Suprapubic skin (tissue), 4 donors: ENCODE measurements around the gene DCPS. TPM values are rescaled to one million over a fixed set of nuclear protein-coding genes. Genes with fewer than 3 reads are reported as not detected.

Experiments
- DNase-seq, 2 donors: peaks; one replicate each; pipeline ENCODE4 v3.0.0-alpha.2; 2019; ENCODE audit warnings: low spot score in 2 of 2
- H3K27ac ChIP-seq: fragments of 200-600 bp; sonication (generic); one replicate; pipeline ENCODE4 v1.5.1; 2019
- H3K27me3 ChIP-seq: fragments of 200-600 bp; sonication (generic); one replicate; pipeline ENCODE4 v1.5.1; 2019
- H3K36me3 ChIP-seq: fragments of 200-600 bp; sonication (generic); one replicate; pipeline ENCODE4 v1.5.1; 2019
- H3K4me1 ChIP-seq: fragments of 200-600 bp; sonication (generic); one replicate; pipeline ENCODE4 v1.5.1; 2019
- H3K4me3 ChIP-seq: fragments of 200-600 bp; sonication (generic); one replicate; pipeline ENCODE4 v1.5.1; 2019; ENCODE audit warnings: mild to moderate bottlenecking
- H3K9me3 ChIP-seq: fragments of 200-600 bp; sonication (generic); one replicate; pipeline ENCODE4 v1.5.1; 2019
- EP300 ChIP-seq: sonication (generic); formaldehyde crosslinking; IDR thresholded peaks from one replicate; pipeline ENCODE4 v1.6.1; 2017; ENCODE audit warnings: antibody characterized with exemption
- POLR2A ChIP-seq, 2 donors: fragments of 450-650 bp; IDR thresholded peaks; one replicate each; pipeline ENCODE4 v1.6.1; 2017; ENCODE audit warnings: antibody characterized with exemption in 2 of 2, mild to moderate bottlenecking in 2 of 2, moderate library complexity in 2 of 2
- POLR2AphosphoS5 ChIP-seq, 3 donors: sonication (generic); formaldehyde crosslinking; IDR thresholded peaks; one replicate each; pipeline ENCODE4 v1.6.1; 2017; ENCODE audit warnings: antibody characterized with exemption in 3 of 3
- whole genome bisulfite sequencing: methylation state at CpG from one replicate; pipeline ENCODE4 v1.1.5; 2018; 5-methylcytosine and 5-hydroxymethylcytosine counted together
- total RNA-seq, 4 donors: library from RNA; depleted of rRNA; stranded (reverse); fragments of >200 nt; gene quantifications; one replicate each; pipeline ENCODE4 v1.1.0, GENCODE V29; 2016
- TF ChIP-seq, protein P1 (sequence below), 2 donors: fragments of 200-600 bp in 1 of 2; fragments of 450-650 bp in 1 of 2; sonication (generic) in 1 of 2; IDR thresholded peaks; one replicate each; pipeline ENCODE4 v1.5.1; 2016 to 2019; ENCODE audit warnings: antibody characterized with exemption in 2 of 2, mild to moderate bottlenecking in 1 of 2, moderate library complexity in 1 of 2

DCPS gene
- total RNA-seq, 4 donors from 2014 or later, result 15.4 to 19.1 (median 17.8) TPM

- 29% methylated on average over 1 of the region's 1 CpG for WGBS
- no peak overlapping the region for H3K4me3 ChIP-seq
- TF ChIP-seq, protein P1, sequence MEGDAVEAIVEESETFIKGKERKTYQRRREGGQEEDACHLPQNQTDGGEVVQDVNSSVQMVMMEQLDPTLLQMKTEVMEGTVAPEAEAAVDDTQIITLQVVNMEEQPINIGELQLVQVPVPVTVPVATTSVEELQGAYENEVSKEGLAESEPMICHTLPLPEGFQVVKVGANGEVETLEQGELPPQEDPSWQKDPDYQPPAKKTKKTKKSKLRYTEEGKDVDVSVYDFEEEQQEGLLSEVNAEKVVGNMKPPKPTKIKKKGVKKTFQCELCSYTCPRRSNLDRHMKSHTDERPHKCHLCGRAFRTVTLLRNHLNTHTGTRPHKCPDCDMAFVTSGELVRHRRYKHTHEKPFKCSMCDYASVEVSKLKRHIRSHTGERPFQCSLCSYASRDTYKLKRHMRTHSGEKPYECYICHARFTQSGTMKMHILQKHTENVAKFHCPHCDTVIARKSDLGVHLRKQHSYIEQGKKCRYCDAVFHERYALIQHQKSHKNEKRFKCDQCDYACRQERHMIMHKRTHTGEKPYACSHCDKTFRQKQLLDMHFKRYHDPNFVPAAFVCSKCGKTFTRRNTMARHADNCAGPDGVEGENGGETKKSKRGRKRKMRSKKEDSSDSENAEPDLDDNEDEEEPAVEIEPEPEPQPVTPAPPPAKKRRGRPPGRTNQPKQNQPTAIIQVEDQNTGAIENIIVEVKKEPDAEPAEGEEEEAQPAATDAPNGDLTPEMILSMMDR (IDR thresholded peaks at IDR 0.05), result no peak
- TF ChIP-seq POLR2AphosphoS5 (IDR thresholded peaks at IDR 0.05) (no peak), EP300 (no peak), POLR2A (IDR thresholded peaks at IDR 0.05) (no peak)
- no peaks in the 10 kb centered on the region for H3K36me3 ChIP-seq
- H3K27me3 ChIP-seq, result no peaks in the 10 kb centered on the region
- H3K9me3 ChIP-seq, result no peaks in the 10 kb centered on the region
- DNase-seq, result no peak
- H3K4me1 ChIP-seq, result peaks cover 38% of the 10 kb centered on the region
- peak overlapping the region; percentile 91 for H3K27ac ChIP-seq
Observed at GRCh38 chr11:126317432-126317755, 13.5 kb downstream of the DCPS start.

DNA sequence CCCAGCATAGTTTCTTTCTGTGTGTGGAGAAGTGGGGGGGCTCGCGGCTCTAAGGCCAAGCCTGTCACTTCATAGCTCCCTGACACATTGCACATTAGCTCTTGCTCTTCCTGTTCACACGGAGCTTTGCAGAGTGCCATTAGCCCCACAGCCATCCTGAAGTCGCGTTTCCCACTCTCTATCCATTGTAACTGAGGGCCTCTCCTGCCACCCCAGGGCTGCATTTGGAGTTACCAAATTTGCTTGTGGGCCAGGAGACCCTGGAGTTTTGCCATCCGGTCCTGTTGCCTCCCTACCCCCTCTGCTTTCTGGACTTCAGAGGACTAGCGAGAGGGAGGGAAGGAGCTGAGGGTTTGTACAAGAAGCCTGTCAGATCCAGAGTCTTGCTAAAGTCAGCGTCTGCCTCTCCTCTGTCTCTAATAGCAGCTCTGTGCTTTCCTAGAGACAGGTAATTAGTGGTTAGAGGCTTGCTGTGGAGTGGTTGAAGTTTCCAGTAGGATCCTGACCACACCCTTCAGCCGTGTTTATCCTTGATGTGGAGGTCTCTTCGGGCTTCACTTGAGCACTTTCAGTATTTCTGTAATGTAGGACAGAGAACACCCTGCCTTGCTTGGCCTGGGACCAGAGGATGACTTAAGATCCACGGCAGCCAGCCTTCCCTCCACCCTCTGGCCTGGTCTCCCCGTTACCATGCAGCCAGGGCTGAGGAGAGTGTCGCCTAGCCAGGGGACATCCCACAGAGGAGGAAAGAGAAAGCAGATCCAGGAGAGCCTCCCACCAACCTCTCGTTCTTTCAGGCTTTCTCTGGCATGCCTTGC, 14.1 kb downstream of the DCPS start:
- H3K9me3 ChIP-seq, result no peaks in the 10 kb centered on the region
- H3K4me3 ChIP-seq, result peak overlapping the region; percentile 41
- no peaks in the 10 kb centered on the region for H3K36me3 ChIP-seq
- peak overlapping the region; percentile 91 for H3K27ac ChIP-seq
- 21% methylated on average over 13 of the region's 14 CpGs for WGBS
- DNase-seq, result peak; percentile 88 to 89
- H3K27me3 ChIP-seq, result no peaks in the 10 kb centered on the region
- H3K4me1 ChIP-seq, result peaks cover 33% of the 10 kb centered on the region
- TF ChIP-seq, protein P1 (IDR thresholded peaks at IDR 0.05), result no peak
- peak in 1 of 3 donors; percentile 23 for TF ChIP-seq POLR2AphosphoS5 (IDR thresholded peaks at IDR 0.05)

- H3K9me3 ChIP-seq, result no peaks in the 10 kb centered on the region
- H3K27me3 ChIP-seq, result no peaks in the 10 kb centered on the region
- peak overlapping the region; percentile 91 for H3K27ac ChIP-seq
- TF ChIP-seq EP300 (no peak), POLR2AphosphoS5 (IDR thresholded peaks at IDR 0.05) (peak in 1 of 3 donors; percentile 2)
- TF ChIP-seq, protein P1 (IDR thresholded peaks at IDR 0.05), result no peak
- 31% methylated on average over 9 of the region's 9 CpGs for WGBS
- no peak for DNase-seq
- H3K36me3 ChIP-seq, result no peaks in the 10 kb centered on the region
- peak overlapping the region; percentile 41 for H3K4me3 ChIP-seq
- H3K4me1 ChIP-seq, result peaks cover 31% of the 10 kb centered on the region
Observed at GRCh38 chr11:126318574-126319373, 14.9 kb downstream of the DCPS start.

- TF ChIP-seq EP300 (no peak), POLR2AphosphoS5 (IDR thresholded peaks at IDR 0.05) (no peak), POLR2A (IDR thresholded peaks at IDR 0.05) (no peak)
- TF ChIP-seq, protein P1 (IDR thresholded peaks at IDR 0.05), result no peak
- Histone ChIP-seq H3K4me3 (no peak overlapping the region), H3K9me3 (no peaks in the 10 kb centered on the region), H3K36me3 (no peaks in the 10 kb centered on the region), H3K27ac (peak overlapping the region; percentile 91), H3K27me3 (no peaks in the 10 kb centered on the region), H3K4me1 (peaks cover 31% of the 10 kb centered on the region)
- WGBS, result 44% methylated on average over 5 of the region's 5 CpGs
- peak in 1 of 2 donors; percentile 32 for DNase-seq
Observed at GRCh38 chr11:126319374-126319740, 15.5 kb downstream of the DCPS start.

DNA sequence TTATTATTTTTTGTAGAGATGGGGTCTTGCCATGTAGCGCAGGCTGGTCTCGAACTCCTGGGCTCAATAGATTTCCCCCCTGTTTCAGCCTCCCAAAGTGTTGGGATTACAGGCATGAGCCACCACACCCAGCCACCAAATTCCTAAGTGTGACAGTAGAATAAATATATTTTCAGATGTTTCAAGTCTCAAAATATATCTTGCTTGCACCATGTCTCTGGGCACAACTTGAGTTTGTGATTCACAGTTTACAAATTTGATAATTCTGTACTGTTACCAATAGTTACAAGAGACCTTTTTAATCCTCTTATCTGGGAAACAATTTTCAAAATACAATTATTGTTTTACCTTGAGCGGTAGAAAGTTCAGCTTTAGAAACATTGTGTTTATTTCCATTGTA, 19.1 kb downstream of the DCPS start:
- Histone ChIP-seq H3K4me3 (no peak overlapping the region), H3K9me3 (no peaks in the 10 kb centered on the region), H3K4me1 (peaks cover 24% of the 10 kb centered on the region), H3K27ac (no peak overlapping the region), H3K27me3 (no peaks in the 10 kb centered on the region), H3K36me3 (no peaks in the 10 kb centered on the region)
- no peak for DNase-seq
- WGBS, result 97% methylated on average over 3 of the region's 3 CpGs
- TF ChIP-seq, protein P1 (IDR thresholded peaks at IDR 0.05), result no peak
- TF ChIP-seq POLR2A (IDR thresholded peaks at IDR 0.05) (no peak), EP300 (no peak), POLR2AphosphoS5 (IDR thresholded peaks at IDR 0.05) (no peak)
